SU-DHL-6 (cell line): ENCODE results near the gene DDX41.

Source experiments
- CTCF ChIP-seq: fragments of 200-600 bp; sonication (generic); IDR thresholded peaks from one replicate; pipeline ENCODE4 v1.5.1; 2017; ENCODE audit warnings: antibody characterized with exemption, mild to moderate bottlenecking, low read length, moderate library complexity; ENCODE audit not compliant: insufficient read depth, poor library complexity, severe bottlenecking
- EZH2phosphoT487 ChIP-seq: fragments of 200-600 bp; sonication (generic), shearing (Covaris generic); conservative IDR thresholded peaks from 2 replicates; pipeline ENCODE4 v1.6.1; 2018; ENCODE audit warnings: mild to moderate bottlenecking, antibody characterized with exemption, low read length, moderate library complexity, mixed read lengths

- no peak for TF ChIP-seq CTCF
- TF ChIP-seq EZH2phosphoT487: no peak
Observed at GRCh38 chr5:177474846-177475562, 41.8 kb downstream of the DDX41 start.
